Mucosa of stomach (tissue), 1 donor: ENCODE results near the gene VRK3.

Source experiments
- H3K27me3 ChIP-seq: one replicate; pipeline ENCODE4 v1.7.0; 2013; ENCODE audit warnings: mild to moderate bottlenecking, low read length; ENCODE audit not compliant: control insufficient read depth, insufficient read depth
- H3K36me3 ChIP-seq: one replicate; pipeline ENCODE4 v1.7.0; 2013; ENCODE audit warnings: low read length; ENCODE audit not compliant: control insufficient read depth, insufficient read depth
- H3K4me1 ChIP-seq: one replicate; pipeline ENCODE4 v1.7.0; 2013; ENCODE audit warnings: mild to moderate bottlenecking, low read length; ENCODE audit not compliant: control insufficient read depth, insufficient read depth
- H3K4me3 ChIP-seq: one replicate; pipeline ENCODE4 v1.7.0; 2013; ENCODE audit warnings: low read length
- H3K9ac ChIP-seq: one replicate; pipeline ENCODE4 v1.7.0; 2013; ENCODE audit warnings: mild to moderate bottlenecking, low read length, moderate library complexity
- H3K9me3 ChIP-seq: one replicate; pipeline ENCODE4 v1.7.0; 2013; ENCODE audit warnings: mild to moderate bottlenecking, low read length, moderate library complexity; ENCODE audit not compliant: control insufficient read depth
- donor health status: Pancreatic carcinoma.

VRK3 gene

GRCh38 chr19:50000841-50001557, 24.2 kb downstream of the VRK3 start:
- Histone ChIP-seq H3K36me3 (peaks cover 4% of the 10 kb centered on the region), H3K9me3 (no peaks in the 10 kb centered on the region), H3K9ac (no peak overlapping the region), H3K4me3 (no peak overlapping the region), H3K4me1 (peaks cover 8% of the 10 kb centered on the region), H3K27me3 (no peaks in the 10 kb centered on the region)

- no peaks in the 10 kb centered on the region for H3K9me3 ChIP-seq
- peaks cover 5% of the 10 kb centered on the region for H3K36me3 ChIP-seq
- no peak overlapping the region for H3K9ac ChIP-seq
- peaks cover 8% of the 10 kb centered on the region for H3K4me1 ChIP-seq
- no peak overlapping the region for H3K4me3 ChIP-seq
- no peaks in the 10 kb centered on the region for H3K27me3 ChIP-seq
Measured at GRCh38 chr19:50000038-50000840, 24.9 kb downstream of the VRK3 start.

GRCh38 chr19:49999371-50000010, 25.7 kb downstream of the VRK3 start:
- Histone ChIP-seq H3K27me3 (no peaks in the 10 kb centered on the region), H3K4me1 (peaks cover 6% of the 10 kb centered on the region), H3K36me3 (peaks cover 10% of the 10 kb centered on the region), H3K9me3 (no peaks in the 10 kb centered on the region), H3K4me3 (no peak overlapping the region), H3K9ac (no peak overlapping the region)

DNA sequence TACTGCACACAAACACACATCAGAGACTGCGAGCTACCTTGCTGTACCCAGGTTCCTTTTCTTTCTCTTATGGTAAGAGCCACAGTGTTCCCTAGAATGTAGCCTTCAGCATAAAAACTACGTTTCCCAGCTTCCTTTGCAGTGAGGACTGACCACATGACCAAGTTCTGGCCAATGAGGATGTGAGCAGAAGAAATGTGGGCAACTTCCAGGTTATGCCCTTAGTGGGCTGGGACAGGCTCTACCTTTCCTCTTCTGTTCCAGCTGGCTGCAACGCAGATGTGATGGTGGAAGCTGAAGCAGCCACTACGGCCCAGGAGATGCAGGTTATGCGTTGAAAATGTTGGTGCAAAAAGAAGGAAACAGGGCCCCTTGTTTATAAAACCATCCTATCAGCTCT, 27.5 kb downstream of the VRK3 start:
- no peaks in the 10 kb centered on the region for H3K9me3 ChIP-seq
- no peak overlapping the region for H3K9ac ChIP-seq
- H3K4me1 ChIP-seq = no peaks in the 10 kb centered on the region
- H3K36me3 ChIP-seq = peaks cover 10% of the 10 kb centered on the region
- no peaks in the 10 kb centered on the region for H3K27me3 ChIP-seq
- H3K4me3 ChIP-seq = no peak overlapping the region

GRCh38 chr19:49988433-49988832, 36.7 kb downstream of the VRK3 start:
- Histone ChIP-seq H3K4me1 (no peaks in the 10 kb centered on the region), H3K36me3 (peaks cover 10% of the 10 kb centered on the region), H3K9ac (no peak overlapping the region), H3K27me3 (no peaks in the 10 kb centered on the region), H3K4me3 (no peak overlapping the region), H3K9me3 (no peaks in the 10 kb centered on the region)

DNA sequence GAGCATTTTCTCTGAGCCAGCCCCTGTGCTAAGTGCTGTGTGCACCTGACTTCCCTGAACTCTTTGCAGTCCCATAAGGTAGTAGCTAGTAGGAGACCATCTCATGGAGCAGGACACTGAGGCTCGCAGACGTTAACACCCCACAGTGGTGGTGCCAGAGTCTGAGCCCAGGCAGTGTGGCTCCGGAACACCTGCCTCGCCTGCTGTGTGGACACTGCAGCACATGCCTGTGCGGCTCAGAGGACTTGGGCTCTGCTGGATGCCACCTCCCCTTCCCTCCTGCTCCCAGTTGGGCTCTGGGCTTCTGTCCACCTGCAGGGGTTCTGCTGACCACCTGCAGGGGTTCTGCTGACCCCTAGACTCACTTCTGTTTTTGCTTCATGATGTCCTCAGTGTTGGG, 37.2 kb downstream of the VRK3 start:
- no peaks in the 10 kb centered on the region for H3K4me1 ChIP-seq
- H3K27me3 ChIP-seq = no peaks in the 10 kb centered on the region
- peaks cover 10% of the 10 kb centered on the region for H3K36me3 ChIP-seq
- H3K9ac ChIP-seq = no peak overlapping the region
- H3K9me3 ChIP-seq = no peaks in the 10 kb centered on the region
- H3K4me3 ChIP-seq = no peak overlapping the region

DNA sequence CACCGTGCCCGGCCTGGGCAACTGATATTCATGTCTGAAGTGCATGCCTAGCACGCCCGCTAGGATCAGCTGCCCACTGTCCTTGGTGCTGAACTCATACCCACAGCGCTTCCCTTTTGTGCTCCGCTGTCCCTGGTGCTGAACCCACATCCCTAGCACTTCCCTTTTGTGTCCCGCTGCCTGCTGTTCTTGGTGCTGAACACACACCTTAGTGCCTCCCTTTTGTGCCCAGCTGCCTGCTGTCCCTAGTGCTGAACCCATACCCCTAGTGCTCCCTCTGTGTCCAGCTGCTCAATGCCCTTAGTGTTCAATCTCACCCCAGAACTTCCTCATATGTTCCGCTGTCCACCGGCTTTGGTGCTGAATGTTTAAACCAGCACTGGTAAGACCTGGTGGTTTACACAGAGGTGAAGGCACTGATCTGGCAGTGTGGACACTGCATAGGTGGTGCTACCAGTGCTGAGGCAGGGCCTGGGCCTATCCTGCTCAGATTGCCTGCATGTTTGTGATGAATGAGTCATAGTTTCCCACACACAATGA, 37.9 kb downstream of the VRK3 start:
- Histone ChIP-seq H3K9ac (no peak overlapping the region), H3K9me3 (no peaks in the 10 kb centered on the region), H3K4me3 (no peak overlapping the region), H3K4me1 (no peaks in the 10 kb centered on the region), H3K36me3 (peaks cover 10% of the 10 kb centered on the region), H3K27me3 (no peaks in the 10 kb centered on the region)

DNA sequence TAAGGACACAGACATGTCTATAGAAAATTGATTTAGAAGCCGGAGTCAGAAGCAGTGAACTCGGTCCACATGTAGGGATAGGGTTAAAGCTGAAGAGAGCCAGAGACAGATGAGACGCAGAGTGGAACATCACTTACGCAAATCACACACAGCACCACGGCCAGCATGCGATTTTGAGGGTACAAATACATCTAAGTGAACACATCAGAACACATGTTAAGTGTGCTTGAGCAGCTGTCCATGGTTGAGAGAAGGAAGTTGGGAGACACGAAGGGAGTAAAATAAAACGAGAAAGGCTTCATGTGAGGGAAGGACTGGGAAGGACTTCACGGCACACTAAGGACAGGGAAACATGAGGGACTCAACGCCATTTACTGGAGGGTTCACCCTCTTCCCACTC, 38.8 kb downstream of the VRK3 start:
- H3K9me3 ChIP-seq = no peaks in the 10 kb centered on the region
- H3K9ac ChIP-seq = no peak overlapping the region
- H3K4me1 ChIP-seq = no peaks in the 10 kb centered on the region

DNA sequence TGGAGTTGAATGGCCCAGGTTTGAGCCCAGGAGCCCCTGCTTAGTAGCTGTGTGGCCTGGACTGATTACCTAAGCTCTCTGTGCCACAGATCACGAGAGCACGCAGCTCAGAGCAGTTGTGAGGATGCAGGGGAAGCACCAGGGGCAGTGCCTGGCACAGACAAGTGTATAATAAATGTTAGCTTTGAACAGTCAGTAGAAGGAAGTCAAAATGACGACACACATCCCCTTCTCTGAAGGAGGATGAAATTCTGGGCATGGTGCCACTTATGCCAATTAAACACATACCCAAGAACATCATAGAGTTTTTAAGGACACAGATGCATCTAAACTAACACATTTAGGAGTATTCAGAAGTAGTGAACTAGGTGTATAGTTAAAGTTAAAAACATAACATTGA, 39.3 kb downstream of the VRK3 start:
- H3K4me3 ChIP-seq = no peak overlapping the region
- no peak overlapping the region for H3K9ac ChIP-seq
- H3K4me1 ChIP-seq = no peaks in the 10 kb centered on the region
- H3K27me3 ChIP-seq = no peaks in the 10 kb centered on the region
- peaks cover 10% of the 10 kb centered on the region for H3K36me3 ChIP-seq
- no peaks in the 10 kb centered on the region for H3K9me3 ChIP-seq

More for the DNA sequence above, 38.8 kb downstream of the VRK3 start:
- peaks cover 10% of the 10 kb centered on the region for H3K36me3 ChIP-seq
- no peaks in the 10 kb centered on the region for H3K27me3 ChIP-seq
- H3K4me3 ChIP-seq = no peak overlapping the region

- Histone ChIP-seq H3K9ac (no peak overlapping the region), H3K36me3 (peaks cover 10% of the 10 kb centered on the region), H3K4me3 (no peak overlapping the region), H3K4me1 (no peaks in the 10 kb centered on the region), H3K9me3 (no peaks in the 10 kb centered on the region), H3K27me3 (no peaks in the 10 kb centered on the region)
Measured at GRCh38 chr19:49984491-49984890, 40.7 kb downstream of the VRK3 start.

DNA sequence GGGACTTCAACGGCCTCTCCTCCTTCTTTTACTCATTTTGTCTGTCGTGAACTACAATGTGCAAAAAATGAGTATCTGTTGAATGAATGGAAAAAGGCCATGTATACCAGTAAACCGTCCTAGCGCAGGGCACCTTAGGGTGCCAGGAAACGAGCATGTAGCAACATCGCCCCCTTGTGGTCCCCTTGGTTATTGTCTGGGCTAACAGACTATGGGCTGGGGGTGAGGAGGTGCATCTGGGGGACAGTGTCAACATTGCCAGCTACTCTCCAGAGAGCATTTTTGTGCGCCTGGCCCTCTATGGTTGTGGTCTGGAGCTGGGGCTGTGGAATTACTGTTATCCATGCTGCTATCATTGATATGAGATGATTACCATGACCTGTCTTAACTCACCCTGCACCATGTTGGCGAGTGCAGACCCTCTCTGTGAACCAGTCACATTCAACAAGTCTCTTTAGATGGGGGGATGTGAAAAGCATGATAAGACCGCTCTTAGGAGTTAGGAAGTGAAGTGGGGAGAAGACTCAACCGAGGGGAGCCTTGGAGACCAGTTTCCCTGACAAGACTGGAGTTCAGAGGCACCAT, 41.4 kb downstream of the VRK3 start:
- Histone ChIP-seq H3K9ac (no peak overlapping the region), H3K36me3 (peaks cover 5% of the 10 kb centered on the region), H3K4me1 (no peaks in the 10 kb centered on the region), H3K27me3 (no peaks in the 10 kb centered on the region), H3K4me3 (no peak overlapping the region), H3K9me3 (no peaks in the 10 kb centered on the region)
